Neural progenitor cell (in vitro differentiated cells): ENCODE data around the gene ETV1.

ENCODE experiments used
- CTCF ChIP-seq: fragments of 200-600 bp; sonication (generic); IDR thresholded peaks from 2 replicates; pipeline ENCODE4 v1.5.1; 2017; ENCODE audit warnings: antibody characterized with exemption, mild to moderate bottlenecking
- EZH2 ChIP-seq: fragments of 200-600 bp; sonication (generic); IDR thresholded peaks from 2 replicates; pipeline ENCODE4 v1.6.1; 2017; ENCODE audit warnings: antibody characterized with exemption, mild to moderate bottlenecking, moderate library complexity

- TF ChIP-seq CTCF, result no peak
- TF ChIP-seq EZH2, result no peak
Observed at GRCh38 chr7:13907831-13908230, 81.6 kb downstream of the ETV1 start.
